Measurements from ENCODE around the gene CD8A.
"Not testable (repeated sequence)": the region's sequence is repeated elsewhere in the genome, so short reads cannot be mapped to it uniquely, and the experiment has no call there.

The CD8A gene

DNA sequence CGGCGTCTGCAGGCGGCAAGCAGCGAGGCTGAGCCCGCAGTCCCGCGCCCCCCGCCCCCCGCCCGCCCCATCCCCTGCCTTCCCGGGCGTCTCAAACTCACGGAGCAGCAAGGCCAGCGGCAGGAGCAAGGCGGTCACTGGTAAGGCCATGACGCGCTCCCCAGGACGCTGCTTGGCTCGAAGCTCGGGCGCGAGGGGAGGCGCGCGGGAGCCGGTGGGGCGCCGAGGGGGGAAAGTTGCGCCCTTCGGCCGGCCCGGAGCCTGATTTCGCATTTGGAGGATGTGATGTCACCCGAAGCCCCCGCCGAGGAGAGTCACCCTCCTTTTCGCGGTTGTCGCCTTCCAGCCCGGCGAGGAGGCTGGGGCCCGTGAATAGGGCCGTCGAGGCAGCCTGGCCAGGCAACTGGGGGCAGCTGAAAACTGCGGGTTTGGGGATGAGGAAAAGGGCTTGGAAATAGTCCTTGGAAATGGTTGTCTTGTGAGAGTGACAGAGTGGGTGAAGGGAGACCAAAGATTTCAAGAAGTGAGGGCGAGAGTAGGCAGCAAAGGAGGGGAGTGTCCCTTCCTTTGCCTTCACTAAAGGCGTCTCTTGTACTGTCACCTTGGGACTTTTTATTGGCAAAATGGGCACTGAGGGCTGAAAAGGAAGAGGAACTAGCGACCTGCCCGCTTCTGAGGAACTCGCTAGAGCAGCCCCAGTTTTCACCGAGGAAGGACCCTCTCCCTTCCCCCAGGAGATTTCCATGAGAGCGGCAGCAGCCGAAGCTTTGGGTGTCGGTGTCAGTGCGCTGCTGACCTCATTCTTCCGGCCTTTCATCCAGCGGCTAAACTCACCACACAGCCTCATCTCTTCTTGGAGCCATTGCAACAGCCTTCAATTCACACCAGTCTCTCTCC is at the start of gene CD8A:
CD8A (minus strand) TSS at position 238 of the 897 bp plus-strand sequence; CDS start at position 150, 88 bp downstream.
- peak; percentile 58 for DNase-seq

- DNase-seq = not testable (repeated sequence)
These were observed 49.3 kb upstream of the CD8A start for GRCh38 chr2:86839871-86840548.

- not testable (repeated sequence) for DNase-seq
These were observed 48.7 kb upstream of the CD8A start for GRCh38 chr2:86839455-86839854.

GRCh38 chr2:86837714-86838113 is 47.0 kb upstream of the CD8A start:
- DNase-seq = not testable (repeated sequence)

DNA sequence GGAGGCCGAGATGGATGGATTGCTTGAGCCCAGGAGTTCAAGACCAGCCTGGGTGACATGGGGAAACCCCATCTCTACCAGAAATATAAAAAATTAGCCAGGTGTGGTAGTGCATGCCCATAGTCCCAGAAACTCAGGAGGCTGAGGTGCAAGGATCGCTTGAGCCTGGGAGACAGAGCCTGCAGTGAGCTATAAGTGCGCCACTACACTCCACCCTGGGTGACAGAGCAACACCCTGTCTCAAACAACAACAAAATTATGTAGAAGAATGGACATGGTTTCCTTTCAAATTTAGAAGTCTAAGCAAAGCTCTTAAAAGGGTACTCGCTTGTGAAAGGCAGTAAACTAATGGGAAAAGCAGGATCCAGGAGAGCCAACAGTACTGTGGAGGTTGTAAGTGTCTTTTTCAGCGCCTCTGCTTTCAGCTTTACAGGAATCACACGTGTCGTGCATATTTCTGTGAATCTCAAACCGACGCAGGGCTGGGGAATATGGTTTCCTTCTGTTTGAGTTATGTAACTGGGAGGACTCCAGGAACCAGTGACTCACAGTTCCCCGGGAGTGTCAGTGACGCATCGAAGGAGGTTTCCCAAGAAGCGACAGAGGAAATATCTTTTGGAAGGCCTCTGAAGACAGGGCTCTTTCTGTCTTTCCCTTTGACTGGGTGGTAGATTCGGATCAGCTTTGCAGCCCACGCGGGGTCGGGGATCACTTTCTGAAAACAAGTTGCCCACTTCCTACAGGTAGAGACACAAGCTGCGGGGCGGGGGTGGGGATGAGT is 46.4 kb upstream of the CD8A start:
- peak; percentile 61 for DNase-seq

GRCh38 chr2:86835548-86835889 is 44.8 kb upstream of the CD8A start:
- DNase-seq = not testable (repeated sequence)

GRCh38 chr2:86833315-86833714 is 42.6 kb upstream of the CD8A start:
- DNase-seq = no peak

- DNase-seq = no peak
These were observed 41.8 kb upstream of the CD8A start for GRCh38 chr2:86832334-86833096.

DNA sequence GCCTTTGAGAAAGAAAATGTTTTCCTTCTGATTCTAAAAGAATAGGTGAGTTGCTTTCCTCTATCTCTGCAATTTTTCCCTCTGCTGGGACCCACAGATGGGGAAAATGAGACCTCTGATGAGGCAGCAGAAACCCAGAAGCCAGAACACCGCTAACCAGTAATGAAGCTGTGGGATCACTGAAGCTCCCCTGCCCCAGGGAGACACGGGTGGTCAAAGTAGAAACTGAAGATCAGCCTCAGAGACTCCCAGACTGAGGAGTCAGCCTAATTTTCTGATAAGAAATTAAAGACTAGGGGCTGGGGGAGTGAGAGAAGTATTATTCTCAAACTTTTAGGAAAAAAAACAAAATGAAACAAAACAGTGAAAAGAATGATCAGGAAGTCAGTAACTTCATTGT is 40.8 kb upstream of the CD8A start:
- DNase-seq = no peak

GRCh38 chr2:86826951-86827350 is 36.2 kb upstream of the CD8A start:
- DNase-seq = no peak

DNA sequence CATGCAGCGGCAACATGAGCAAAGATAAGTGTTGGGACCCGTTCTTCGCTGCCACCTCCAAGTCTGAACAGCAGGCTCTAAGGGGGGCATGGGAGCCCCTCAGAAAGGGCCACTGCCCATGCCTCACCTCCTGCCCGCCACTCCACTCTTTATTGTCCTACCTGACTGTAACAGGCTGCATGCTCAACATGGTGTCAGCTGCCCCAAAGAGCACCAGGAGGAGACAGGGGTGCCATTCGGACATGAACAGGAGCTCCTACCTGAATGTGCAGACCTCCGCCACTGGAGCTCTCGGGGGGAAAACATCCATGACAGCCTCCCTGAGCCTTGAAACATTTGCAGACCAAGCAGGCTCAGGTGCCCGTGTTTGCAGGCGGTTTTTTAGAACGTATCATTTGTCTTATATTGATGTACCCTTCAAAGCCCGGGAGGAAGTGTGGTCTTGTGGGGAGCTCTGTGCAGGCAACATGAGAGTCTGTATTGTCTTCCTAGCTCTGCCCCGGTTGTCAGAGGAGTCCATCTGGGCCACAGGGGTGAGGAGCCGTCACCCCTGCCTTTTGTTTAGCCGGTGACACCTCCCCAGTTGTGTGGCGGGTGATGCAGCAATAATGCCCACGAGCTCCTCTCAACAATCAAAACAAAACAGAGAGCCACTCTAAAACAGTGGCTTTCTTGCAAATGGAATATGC is 35.1 kb upstream of the CD8A start:
- no peak for DNase-seq

GRCh38 chr2:86825036-86825692 is 34.5 kb upstream of the CD8A start:
- no peak for DNase-seq

- DNase-seq = no peak
These were observed 32.1 kb upstream of the CD8A start for GRCh38 chr2:86822668-86823345.

GRCh38 chr2:86821842-86822241 is 31.1 kb upstream of the CD8A start:
- no peak for DNase-seq

DNA sequence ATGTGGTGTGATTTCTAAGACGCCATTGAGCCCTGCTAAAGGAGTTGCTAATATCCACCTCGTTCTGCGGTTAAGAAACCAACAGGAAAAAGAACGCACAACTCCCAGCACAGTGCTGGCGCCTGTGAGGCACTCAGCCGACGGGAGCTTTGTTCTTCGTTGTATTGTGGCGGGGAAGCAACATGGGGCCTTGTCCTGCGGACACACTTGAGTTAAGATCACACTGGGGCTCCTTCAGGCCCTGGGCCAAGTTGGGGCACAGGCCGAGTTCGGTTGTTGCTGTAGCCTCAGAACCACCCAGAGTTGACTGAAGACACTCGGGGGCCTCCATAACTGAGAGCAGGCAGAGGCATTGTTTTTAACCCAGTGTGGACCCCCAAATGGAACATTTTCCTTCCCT is 30.6 kb upstream of the CD8A start:
- DNase-seq = no peak

- DNase-seq = no peak
These were observed 28.2 kb upstream of the CD8A start for GRCh38 chr2:86818957-86819356.

GRCh38 chr2:86818114-86818801 is 27.5 kb upstream of the CD8A start:
- no peak for DNase-seq

DNA sequence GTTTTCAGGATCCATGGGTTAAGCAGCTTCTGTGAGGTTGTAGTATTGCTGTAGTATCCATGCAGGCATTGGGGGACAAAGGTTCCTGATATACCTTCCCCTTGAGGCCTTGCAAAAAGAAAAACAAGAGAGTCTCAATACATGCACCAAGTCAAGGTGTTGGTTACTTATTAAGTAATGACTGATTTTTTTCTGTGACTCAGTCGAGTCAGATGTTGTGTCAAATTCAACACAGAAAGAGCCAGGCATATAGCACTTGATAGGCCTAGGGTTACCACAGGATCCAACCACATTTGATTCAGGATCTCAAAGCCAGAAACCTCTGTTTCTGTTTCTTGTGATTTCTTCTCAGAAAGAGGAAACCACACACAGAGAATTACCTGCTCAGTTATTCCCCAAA is 24.9 kb upstream of the CD8A start:
- no peak for DNase-seq

- DNase-seq = no peak
These were observed 18.9 kb upstream of the CD8A start for GRCh38 chr2:86809481-86810121.
